ENCODE data around the gene GAP43.

DNA sequence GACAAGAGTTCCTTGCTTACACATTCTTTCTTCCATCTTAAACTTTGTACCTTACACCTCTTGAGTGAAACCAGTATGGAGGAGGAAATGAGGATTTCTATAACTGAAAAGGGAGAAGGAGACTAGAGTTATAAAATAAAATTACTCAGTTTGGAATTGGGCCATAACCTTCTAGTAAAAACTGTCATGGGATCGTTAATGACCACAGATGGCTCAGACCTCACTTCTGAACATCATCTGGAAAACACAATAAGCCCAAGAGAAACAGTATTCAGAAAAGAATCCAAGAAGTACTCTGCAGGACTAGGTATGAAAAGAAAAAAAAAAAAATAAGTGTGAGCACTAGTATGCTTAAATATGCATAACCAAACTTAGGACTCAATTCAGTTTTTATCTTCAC is 12.1 kb downstream of the GAP43 start:
- TF ChIP-seq, protein P1, sequence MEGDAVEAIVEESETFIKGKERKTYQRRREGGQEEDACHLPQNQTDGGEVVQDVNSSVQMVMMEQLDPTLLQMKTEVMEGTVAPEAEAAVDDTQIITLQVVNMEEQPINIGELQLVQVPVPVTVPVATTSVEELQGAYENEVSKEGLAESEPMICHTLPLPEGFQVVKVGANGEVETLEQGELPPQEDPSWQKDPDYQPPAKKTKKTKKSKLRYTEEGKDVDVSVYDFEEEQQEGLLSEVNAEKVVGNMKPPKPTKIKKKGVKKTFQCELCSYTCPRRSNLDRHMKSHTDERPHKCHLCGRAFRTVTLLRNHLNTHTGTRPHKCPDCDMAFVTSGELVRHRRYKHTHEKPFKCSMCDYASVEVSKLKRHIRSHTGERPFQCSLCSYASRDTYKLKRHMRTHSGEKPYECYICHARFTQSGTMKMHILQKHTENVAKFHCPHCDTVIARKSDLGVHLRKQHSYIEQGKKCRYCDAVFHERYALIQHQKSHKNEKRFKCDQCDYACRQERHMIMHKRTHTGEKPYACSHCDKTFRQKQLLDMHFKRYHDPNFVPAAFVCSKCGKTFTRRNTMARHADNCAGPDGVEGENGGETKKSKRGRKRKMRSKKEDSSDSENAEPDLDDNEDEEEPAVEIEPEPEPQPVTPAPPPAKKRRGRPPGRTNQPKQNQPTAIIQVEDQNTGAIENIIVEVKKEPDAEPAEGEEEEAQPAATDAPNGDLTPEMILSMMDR (conservative IDR thresholded peaks at IDR 0.05; ENCODE audit: low read depth, low read length), result no peak
- no peak for TF ChIP-seq EZH2 (IDR thresholded peaks at IDR 0.05; ENCODE audit: borderline replicate concordance, low read depth, low read length, poor library complexity, severe bottlenecking)

Data from A673 (cell line).